NCI-H748 treated with DMSO at 0.1 percent for 48 hours (cell line): ENCODE results near the gene OPCML.

Source experiments
- DNase-seq: peaks from one replicate; lab custom pipeline; 2025; lab: John Stamatoyannopoulos, UW

Gene OPCML

DNA sequence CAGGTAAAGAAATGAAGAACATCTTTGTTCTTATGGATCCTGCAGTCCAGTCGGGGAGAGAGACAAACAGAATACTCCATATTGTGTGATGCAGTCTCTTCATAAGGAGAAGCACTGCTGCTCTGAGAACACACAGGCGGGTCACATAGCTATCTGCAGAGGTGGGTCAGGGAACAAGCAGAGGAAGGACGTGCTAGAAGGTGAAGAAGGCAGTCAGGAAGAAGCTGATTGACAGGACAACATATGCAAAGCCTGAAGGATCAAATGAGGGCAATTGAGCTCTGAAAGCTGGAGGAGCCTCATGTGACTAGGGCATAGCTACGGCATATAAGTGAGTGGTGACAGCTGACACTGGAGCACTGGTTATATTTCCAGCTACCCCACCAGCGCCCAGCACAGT lies 122.5 kb downstream of the OPCML start:
- no peak for DNase-seq

DNA sequence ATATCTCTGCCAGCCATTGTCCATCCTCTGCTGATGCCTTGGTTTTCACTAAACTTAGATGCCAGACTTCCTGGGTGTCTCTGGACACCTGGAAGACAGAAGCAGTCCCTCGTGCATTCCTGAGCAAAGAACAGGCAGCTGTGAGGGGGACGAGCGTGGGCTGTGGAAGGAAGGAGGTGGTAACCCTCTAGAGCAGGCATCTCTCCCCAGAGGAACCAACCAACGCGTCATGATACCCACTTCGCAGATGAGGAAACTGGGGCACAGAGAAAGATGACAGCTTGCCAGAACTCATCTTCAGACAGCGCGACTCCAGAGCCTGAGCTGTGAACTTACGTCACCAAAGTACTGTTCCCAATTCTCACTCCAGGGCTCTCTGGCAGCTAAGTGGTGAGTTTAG lies 123.4 kb downstream of the OPCML start:
- no peak for DNase-seq

GRCh38 chr11:133408402-133408801 lies 123.9 kb downstream of the OPCML start:
- no peak for DNase-seq

- DNase-seq: no peak
These were observed 125.8 kb downstream of the OPCML start for GRCh38 chr11:133406489-133406888.

GRCh38 chr11:133403900-133404299 lies 128.4 kb downstream of the OPCML start:
- DNase-seq: no peak

GRCh38 chr11:133402551-133402950 lies 129.8 kb downstream of the OPCML start:
- DNase-seq: no peak

DNA sequence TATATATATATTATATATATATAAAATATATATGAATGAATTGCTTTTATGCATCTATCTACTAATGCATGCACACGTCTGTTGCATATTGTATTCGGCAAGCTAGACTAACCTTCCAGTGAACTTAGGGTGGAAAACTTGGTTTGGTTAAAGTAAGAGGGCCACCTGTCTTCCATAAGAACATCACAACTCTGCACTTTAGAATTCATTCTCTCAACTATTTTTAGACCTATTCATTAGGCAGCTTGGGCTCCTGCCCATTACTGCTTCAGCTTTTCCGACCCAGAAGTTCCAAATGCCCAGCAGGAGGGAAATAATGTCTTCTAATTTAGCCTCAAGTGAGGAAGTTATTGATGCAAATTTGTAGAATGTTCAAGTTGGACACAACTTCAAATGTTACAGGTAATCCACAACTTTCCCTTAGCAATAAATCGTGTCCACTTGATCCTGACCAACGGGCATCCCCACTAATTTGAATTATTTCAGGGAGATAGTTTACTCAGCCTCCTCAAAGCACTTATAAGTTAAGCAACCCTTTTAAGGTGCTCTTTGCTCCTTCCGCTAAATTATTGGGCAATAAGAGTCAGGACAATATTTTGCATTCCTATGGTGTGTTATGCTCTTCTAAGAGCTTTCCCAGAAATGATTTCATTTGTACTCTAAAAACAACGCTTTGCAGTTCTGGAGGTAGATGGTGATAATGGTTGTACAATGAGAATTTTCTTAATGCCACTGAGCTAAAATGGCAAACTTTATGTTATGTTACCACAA lies 132.3 kb downstream of the OPCML start:
- no peak for DNase-seq

- DNase-seq: no peak
These were observed 133.0 kb downstream of the OPCML start for GRCh38 chr11:133399294-133399693.

- DNase-seq: no peak
These were observed 141.5 kb downstream of the OPCML start for GRCh38 chr11:133390803-133391202.

DNA sequence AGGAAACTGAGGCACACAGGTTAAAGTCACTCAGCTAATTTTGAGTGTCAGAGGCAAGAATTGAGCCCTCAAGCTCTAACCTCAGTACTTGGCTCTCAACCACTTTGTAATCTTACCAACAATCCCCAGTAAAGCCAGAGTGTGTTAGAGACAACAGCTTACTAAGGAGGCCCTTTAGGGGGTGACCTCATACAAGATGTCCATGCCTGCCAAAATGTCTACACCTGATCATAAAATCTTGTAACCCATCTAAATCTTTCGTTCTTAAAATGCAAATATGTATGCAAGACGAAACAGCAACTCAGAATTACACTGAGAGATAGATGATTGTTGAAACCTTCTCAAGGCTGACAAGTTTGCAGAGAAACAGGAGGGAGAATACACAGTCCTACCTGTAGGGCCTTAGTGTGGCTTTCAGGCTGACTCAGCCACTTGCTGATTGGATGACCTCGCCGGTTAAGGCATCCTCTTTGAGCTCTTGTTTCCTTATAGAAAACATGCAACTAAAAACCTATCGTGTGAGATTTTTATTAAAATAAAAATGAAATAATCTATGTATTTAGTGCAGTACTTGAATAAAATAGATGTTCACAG lies 143.2 kb downstream of the OPCML start:
- DNase-seq: no peak

DNA sequence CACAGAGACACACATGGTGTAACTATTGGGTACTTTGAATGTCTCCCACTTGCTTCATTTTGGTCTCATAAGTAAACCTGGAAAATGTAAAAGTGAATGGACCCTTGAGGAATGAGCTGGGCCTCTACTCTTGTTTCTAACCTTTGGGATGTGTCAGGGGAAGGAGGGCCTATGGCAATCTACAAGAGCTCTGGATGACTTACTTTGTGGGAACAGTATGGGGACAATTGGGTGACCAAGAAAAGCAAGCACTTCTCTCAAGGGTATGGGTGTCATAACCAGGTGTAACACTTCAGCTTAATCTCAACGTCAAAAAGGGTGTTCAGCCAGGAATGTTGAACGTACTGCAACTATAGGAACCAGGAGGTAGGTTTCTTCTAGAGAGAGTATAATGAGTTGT lies 144.0 kb downstream of the OPCML start:
- DNase-seq: no peak

GRCh38 chr11:133386852-133387251 lies 145.4 kb downstream of the OPCML start:
- DNase-seq: no peak

DNA sequence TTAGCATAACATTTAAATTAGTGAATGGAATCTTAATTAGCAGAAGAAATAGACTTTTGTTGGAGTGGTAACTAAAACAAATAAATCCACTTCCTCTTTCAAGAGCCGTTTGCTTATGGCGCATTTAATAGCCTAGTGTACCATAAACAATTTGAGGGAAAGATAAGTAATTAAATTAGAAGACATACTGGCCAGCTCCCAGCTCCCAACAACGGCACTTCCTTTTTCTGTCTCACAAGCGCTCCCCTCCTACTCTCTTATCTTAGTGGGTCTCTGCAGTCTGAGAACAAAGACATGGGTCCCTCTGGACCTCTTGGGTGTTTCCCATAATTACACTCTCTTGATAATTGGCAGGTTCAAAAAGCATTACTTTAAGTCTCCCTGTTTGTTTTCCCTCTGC lies 146.0 kb downstream of the OPCML start:
- DNase-seq: peak; percentile 86

DNA sequence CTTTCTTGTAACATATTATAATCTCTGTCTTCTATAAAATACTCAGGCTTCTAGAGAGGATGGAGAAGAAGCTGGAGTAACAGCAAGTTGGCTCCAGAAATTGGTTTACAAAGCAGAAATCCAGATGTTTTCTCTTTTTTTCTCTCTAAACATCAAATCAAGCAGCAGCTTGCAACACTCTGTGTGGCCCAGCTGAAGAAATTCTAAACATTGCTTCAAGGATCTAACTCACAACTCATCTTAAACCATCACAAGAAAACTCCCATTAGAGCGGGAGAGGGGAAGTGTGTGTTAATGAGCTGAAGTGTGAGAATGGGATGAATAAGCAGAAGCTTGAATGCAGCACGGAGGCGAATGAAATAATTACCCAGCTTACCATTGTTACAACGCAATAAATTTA lies 146.5 kb downstream of the OPCML start:
- no peak for DNase-seq

GRCh38 chr11:133384731-133385130 lies 147.6 kb downstream of the OPCML start:
- no peak for DNase-seq

- DNase-seq: no peak
These were observed 148.6 kb downstream of the OPCML start for GRCh38 chr11:133383689-133384088.

DNA sequence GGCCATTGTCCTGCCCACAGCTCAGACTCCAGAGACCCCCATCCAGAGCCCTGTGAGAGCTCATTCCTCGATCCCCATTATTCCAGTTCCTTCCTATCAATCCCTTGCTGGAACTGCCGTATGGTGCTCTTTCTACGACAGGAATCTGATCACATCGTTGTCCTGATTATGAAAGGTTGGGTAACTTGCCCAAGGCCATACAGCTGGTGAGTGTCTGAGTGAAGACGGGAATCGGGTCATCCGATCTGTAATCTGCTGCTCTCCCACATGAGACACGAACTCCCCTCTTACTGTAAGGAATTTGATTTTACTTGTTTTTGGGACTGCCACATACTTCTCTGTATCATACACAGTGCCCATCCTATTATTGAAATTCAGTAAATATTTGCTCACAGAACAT lies 149.1 kb downstream of the OPCML start:
- no peak for DNase-seq

DNA sequence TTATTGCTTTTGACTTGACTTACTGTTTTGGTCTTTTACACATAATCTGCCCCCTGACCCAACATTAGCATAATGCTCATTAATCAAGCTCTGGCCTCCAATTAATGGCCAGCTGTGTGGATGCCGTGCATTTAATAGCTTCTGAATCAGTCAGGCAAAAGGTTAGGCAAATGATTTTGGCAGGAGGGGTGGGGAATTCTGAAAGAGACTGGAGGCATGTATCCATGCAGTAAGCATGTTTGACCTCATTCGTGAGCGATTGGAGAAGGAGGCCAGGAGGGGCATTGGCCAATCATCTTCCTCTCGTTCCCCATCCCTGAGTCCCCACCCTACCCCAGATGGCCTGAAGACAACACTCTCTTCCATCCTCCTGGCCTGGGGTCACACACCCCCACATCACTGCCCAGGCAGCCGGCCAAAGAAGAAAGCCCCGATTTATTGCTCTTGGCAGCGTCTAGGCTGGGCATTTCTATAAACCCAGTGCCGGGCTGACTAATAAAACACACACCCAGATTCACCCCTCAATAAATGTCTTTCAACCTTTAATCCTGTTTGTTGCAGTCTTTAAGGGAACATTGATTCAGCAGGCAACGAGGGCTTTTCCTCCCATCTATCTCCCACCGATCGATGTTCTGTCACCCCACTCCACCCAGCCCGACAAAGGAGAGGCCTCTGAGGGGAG lies 150.0 kb downstream of the OPCML start:
- DNase-seq: no peak

DNA sequence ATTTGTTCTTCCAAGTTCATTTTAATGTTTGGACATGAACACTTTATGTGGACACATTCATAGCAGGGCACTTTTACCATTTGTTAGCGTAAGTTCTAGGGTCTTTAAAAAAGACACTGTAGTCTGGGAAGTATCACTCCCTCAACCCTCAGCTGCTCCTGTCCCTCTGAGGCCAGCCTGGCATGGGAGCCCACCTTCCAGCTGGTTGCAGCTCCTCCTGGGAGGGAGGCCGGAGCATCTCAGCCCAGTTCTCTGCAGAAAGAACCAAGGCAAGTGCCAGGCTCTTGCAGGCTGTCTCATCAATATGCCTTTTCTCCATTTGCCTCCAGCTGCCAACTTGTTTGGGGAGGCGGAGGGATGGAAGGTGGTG lies 150.6 kb downstream of the OPCML start:
- no peak for DNase-seq

- no peak for DNase-seq
These were observed 166.2 kb downstream of the OPCML start for GRCh38 chr11:133366147-133366546.

DNA sequence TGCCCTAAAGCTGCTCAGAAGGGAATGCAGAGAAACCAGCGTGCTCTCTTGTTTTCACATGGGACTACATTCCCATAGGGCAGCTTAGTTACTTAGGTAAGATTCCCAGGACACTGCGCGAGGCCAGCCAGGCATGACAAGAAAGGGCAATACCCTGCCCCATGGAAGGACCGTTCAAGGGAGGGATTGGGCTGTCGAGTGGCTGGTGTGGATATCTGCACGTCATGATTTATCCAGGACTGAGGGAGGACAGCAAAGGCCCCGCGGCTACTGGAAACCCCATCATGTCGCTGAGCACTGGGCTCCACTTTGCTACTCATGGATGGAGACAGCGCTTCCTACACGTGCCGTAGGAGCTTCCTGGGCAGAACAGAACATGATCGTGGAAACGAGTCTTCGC lies 169.4 kb downstream of the OPCML start:
- DNase-seq: no peak

- DNase-seq: no peak
These were observed 170.1 kb downstream of the OPCML start for GRCh38 chr11:133362156-133362555.

- no peak for DNase-seq
These were observed 170.7 kb downstream of the OPCML start for GRCh38 chr11:133361689-133361994.
